Stromal cell of bone marrow (primary cell): ENCODE measurements around the gene ABTB1.

ENCODE experiments used
- DNase-seq: peaks from one replicate; pipeline ENCODE4 v3.0.0-alpha.2; 2012; ENCODE audit warnings: low read depth

The ABTB1 gene

DNA sequence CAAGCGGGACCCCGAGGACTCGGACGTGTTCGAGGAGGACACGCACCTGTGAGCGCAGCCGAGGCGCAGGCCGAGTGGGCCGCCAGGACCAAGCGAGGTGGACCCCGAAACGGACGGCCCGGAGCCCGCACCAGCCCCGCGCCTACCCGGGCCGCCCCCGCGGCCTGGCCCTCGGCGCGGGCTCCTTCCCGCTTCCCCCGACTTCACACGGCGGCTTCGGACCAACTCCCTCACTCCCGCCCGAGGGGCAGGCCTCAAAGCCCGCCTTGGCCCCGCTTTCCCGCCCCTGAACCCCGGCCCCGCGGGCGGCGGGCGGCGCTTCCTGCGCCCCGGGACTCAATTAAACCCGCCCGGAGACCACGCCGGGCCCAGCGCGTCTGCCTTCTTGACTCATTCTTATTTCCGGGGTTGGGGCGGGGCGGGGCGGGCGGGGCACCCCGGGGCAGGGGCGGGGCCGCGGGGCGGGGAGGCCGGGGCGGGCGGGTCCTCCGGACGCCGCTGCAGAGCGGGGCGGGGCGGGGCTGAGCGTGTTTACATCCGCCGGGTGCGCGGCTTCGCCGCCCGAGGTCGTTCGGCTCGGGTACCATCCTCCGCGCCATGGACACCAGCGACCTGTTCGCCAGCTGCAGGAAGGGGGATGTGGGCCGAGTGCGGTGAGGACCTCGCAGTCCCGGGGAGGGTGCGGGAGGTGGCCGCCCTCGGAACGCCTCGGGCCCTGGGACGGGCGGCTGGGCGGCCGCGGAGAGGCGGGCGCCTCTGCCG lies at the start of gene ABTB1:
Gene ABTB1 (plus strand): TSS at position 524 of the 762 bp plus-strand sequence. CDS start 74 bp downstream, at position 598.
- DNase-seq = peak; percentile 47

DNA sequence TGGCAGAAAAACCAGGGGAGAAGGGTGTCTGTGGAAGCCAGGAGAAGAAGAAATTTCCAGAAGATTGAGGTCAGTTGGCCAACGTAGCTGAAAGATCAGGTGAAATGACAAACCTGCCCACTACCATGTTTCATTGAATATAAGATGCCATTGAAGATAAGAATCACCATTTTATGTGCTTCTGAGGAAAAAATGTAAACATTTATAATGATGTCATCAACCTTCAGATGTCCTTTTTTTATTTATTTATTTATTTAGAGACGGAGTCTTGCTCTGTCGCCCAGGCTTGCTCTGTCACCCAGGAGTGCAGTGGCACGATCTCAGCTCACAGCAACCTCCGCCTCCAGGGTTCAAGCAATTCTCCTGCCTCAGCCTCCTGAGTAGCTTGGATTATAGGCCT lies 48.7 kb upstream of the ABTB1 start:
- DNase-seq = no peak

GRCh38 chr3:127625821-127626220 lies 46.9 kb upstream of the ABTB1 start:
- no peak for DNase-seq

- no peak for DNase-seq
These were observed 44.3 kb upstream of the ABTB1 start for GRCh38 chr3:127628426-127628787.

- no peak for DNase-seq
These were observed 43.8 kb upstream of the ABTB1 start, which contains the start of gene PODXL2 for GRCh38 chr3:127628788-127629466. Gene PODXL2, plus strand, starts transcription at chr3:127629185. Its CDS starts 35 bp downstream, at chr3:127629220.

DNA sequence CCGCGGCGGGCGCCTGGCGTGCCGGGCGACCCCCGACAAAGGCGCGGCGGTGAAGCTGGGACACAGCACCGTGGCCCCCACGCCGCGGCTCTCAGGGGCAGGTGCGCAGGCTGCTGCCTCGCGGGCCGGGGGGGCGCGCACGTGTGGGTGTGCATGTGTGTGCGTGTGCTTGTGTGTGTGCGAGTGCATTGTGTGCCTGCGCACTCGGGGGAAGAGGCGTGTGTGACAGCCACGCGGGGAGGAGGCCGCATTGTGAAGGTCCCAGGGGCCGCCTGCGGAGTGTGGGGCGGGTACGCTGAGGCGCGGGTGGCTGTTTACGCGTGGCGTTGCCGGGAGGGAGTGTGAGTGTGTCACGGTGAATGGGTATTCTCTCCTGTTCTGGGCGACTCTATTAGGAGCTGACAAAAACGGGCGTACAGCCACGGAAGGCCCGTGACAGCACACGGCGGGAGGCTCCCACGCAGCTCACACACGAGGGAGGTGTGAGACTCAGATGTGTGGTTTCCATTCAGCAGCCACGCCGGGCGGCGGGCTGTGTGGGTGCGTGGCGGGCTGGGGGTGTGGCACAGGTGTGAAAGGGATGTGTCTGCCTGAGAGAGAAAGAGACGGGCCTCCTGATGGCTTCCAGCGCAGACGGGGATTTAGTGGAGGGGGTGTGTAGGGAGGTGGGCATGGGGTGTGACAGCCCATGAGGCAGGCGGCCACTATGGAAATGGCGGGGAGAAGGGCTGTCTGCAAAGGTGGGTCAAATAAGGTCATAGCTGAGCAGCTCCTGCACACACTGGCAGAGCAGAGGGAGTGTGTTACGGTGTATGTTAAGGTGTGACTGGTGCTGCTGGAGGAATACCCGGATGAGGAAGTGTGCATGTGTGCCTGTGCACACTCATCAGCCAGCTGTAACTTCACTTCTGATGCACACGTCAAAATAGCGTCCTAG lies 43.0 kb upstream of the ABTB1 start:
- DNase-seq = no peak

DNA sequence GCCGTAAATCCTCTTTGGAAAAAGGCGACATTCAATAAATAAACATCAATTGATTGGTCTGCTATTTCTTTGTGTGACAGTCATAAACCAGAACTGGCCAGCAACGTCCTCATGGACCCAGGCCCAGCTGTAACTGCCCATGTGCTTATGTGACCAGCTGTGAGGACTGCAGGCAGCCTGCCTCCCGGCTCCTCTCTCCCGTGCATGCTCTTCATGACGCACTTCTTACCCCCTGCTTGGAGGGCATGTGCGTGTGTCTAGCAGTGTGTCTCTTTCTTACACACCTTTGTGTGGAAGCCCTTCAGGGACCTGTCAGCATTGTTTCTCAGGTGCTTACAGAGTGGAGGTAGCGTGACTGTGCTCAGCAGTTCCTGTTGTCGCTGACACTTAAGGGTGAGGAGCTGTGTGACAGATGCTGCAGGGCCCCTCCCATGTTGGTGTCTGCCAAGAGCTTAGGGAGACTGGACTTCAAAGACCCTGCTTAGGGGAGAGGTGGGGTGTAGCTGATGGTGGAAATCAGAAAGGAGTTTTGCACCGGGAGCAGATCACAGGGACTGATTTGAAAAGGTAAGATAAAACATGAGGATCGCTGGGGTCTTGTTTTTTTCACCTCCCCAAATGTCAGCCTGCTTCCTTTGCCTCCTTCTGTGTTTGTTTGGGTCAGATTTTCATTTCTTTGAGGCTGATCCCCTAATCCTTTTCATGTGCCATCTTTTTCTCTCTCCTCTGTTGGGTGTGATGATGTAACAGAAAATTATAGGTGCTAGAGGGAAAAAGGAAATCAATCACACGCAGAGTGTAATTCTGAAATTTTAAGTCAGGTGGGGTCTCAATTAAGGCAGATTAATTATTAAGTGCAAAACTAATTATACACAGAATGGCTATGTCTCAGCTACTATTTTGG lies 41.7 kb upstream of the ABTB1 start:
- DNase-seq = no peak

DNA sequence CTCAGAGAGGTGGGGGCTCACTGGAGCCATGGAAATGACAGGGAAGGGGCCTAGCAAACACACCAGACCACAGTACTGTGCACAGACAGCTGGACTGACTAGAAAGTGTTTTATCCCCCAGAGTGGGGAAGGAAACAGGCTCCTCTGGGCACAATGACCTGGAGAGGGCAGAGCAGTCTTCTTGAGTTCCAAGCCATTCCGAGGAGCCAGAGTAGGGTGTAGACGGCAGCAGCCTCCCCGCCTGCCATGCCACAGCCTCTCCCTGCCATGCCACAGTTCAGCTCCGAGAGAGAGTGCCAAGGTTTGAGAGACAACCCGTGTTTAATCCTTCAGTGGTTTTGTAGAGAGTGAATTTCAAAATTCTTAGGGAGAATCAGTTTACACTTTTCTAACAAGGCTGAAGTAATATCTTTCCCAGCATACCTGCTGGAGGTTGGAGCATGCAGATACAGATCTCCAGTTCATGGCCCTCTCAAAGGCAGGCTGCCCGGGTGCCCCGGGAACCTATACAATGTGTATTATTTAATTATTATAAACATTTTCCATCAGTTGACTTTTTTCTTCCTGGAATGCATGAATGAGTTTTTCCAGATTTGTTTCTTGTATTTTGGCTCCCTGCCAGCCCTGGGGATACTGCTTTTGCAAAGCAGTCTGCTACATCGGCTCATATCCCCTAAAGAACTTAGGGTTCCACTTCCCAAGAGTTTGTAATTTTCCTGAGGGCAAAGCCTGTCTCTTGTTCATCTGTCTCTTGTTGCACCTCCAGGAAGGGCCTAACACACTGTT lies 40.5 kb upstream of the ABTB1 start:
- no peak for DNase-seq

DNA sequence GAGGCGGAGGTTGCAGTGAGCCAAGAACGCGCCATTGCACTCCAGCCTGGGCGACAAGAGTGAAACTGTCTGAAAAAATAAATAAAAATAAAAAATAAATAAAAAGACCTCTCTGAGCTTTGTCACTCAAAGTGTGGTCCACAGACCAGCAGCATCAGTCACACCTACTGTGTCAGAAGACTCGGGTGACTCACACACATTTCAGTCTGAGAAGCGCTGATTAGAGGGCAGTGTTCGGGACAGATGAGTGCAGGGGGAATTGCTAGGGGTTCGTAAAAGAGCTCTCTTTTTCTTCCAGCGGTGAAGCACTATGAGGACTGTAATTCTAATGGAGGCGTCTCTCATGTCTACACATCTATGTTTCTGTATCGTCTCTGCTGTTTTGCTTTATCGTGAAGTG lies 38.1 kb upstream of the ABTB1 start:
- DNase-seq = no peak

DNA sequence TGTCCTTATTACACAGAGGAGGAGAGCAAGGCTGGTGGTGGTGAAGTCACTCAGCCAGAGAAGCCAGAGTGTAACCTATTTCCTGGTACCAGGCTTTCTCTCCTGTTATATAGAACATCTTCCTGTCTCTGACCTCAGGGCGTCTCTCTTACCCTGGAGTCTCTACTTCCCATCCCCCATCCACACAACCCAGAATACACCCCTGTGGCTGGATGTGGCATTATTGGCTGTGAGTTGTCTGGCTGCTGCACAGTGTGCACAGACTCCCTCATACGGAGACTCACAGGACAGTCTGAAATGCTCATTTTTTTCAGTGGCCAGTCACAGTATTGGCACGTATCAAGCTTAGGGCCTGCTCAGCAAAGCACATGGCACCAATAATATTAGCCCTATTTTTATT lies 35.2 kb upstream of the ABTB1 start:
- DNase-seq = no peak

DNA sequence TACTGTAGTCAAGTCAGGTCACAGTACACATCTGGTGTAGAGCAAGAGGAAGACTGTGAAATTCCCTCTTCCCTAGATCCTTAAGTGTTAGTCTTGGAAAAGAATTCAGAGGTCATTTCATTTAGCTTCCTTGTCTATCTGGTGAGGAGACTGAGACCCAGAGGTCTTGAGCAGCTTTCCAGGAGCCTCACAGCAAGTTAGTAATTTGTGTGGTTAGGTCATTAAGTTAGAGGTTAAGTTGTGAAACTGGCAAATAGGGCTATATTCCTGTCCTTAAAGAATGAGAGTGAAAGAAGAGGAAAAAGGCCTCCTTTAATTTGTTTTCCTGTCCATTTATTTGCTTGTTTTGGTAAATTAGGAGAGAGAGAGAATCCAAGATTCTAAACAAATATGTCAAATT lies 34.8 kb upstream of the ABTB1 start:
- no peak for DNase-seq

GRCh38 chr3:127639173-127640041 lies 33.3 kb upstream of the ABTB1 start:
- DNase-seq = peak; percentile 18

GRCh38 chr3:127640042-127640355 lies 32.8 kb upstream of the ABTB1 start:
- DNase-seq = no peak

DNA sequence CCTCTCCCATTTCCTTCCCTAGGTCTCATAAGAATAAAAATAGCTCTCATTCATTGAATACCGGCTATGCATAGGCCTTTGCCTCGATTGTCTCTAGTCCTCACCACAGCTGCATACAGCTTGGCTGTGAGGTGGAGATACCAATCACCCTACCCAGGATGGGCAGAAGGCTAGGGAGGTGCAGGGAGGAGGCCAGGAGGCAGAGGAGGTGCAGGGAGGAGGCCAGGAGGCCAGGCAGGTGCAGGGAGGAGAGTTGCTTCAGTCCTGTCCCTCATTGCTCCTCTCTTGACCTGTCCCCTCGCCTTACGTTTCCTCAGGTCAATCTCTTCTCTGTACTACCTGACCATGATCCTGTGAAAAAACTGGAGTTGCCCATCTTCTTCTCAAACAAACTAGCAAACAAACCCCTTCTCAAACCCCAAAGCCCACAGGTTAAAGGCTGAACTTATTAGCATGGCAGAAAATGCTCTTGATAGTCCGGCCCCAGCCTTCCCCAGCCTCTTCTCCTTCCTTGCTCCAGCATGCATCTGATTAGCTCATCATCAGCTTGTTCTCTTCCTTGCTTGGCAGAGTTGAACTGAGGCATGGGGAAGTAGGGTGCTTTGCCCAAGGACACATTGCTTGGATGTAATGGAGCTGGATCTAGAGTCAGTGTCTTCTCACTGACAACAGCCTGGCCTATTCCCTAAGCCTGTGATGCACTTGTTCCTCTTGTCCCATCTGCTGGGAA lies 27.9 kb upstream of the ABTB1 start:
- no peak for DNase-seq

GRCh38 chr3:127645371-127646015 lies 27.3 kb upstream of the ABTB1 start:
- no peak for DNase-seq

GRCh38 chr3:127646501-127647046 lies 26.2 kb upstream of the ABTB1 start:
- no peak for DNase-seq

DNA sequence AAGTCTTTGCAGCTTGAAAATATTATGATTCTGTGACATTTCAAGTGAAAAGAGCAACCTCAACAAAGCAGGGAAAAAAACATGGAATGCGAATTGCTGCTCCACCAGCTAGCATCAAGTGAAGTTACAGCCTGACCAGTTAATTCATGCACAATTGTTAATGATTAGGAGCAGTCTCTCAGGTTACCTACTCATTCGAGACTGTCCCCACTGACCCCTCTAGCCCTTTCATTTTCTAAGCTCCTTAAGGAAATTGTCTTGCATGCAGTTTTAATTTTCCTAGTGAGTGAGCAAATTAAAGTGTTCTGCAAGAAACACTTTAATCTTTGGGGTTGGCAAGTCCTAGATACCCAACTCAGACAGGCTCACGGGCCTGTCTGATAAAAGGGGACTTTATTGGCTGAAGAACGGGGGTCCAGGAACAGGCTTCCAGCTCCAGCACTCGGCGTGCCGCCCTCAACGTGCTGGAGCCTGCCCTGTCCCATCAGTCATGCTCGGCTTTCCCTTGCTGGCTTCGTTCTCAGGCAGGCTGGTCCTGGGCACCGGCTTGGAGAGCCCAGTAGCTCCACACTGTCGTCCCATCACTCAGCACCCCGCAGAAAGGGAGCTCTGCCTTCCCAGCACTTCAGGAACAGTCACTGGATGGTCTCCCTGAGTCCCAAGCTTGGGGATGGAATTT lies 25.4 kb upstream of the ABTB1 start:
- DNase-seq = no peak

DNA sequence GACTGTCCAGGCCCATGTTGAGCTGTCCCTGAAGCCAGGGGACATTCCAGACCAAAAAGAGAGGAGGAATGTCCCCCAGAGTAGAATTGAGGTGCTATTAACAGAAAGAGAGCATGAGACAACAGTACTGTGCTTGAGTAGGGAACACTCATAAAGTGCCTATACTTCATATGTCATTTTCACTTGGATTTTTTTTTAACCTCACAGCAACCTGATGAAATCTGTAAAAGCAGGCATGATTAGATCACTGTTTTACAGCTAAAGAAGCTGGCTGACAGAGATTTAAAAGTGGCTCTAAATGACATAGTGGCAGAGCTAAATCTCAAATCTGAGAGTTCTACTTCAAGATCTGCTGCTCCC lies 24.9 kb upstream of the ABTB1 start:
- DNase-seq = no peak
